OCI-LY1 (cell line): ENCODE measurements around the gene EIF3K.
A peak's percentile ranks its signal among the peaks of the same experiment; 100 is the strongest.

ENCODE experiments used
- H2AFZ ChIP-seq: fragments of 200-600 bp; sonication (generic), shearing (Covaris generic); 2 replicates; pipeline ENCODE4 v1.6.0; 2014; ENCODE audit warnings: antibody characterized with exemption, mild to moderate bottlenecking, low read length
- H3F3A ChIP-seq: fragments of 200-600 bp; sonication (generic), shearing (Covaris generic); 2 replicates; pipeline ENCODE4 v1.6.0; 2014; ENCODE audit warnings: mild to moderate bottlenecking, antibody characterized with exemption, low read length, moderate library complexity; ENCODE audit not compliant: insufficient read depth
- H3K27ac ChIP-seq: fragments of 200-600 bp; sonication (generic); 2 replicates; pipeline ENCODE4 v1.5.1; 2014; ENCODE audit warnings: low read length, mixed run types, mild to moderate bottlenecking, low read depth; ENCODE audit not compliant: poor library complexity, severe bottlenecking
- H3K27me3 ChIP-seq: fragments of 200-600 bp; sonication (generic); 2 replicates; pipeline ENCODE4 v1.6.0; 2014; ENCODE audit warnings: antibody characterized with exemption, mild to moderate bottlenecking, low read length, moderate library complexity; ENCODE audit not compliant: insufficient read depth
- H3K36me3 ChIP-seq: fragments of 200-600 bp; sonication (generic); 2 replicates; pipeline ENCODE4 v1.6.1; 2014; ENCODE audit warnings: mild to moderate bottlenecking, antibody characterized with exemption, low read length, moderate library complexity, mixed read lengths; ENCODE audit not compliant: insufficient read depth
- H3K4me1 ChIP-seq: fragments of 200-600 bp; sonication (generic); 2 replicates; pipeline ENCODE4 v1.5.1; 2014; ENCODE audit warnings: mild to moderate bottlenecking, low read length, moderate library complexity; ENCODE audit not compliant: insufficient read depth, severe bottlenecking
- H3K4me2 ChIP-seq: fragments of 200-600 bp; sonication (generic), shearing (Covaris generic); 2 replicates; pipeline ENCODE4 v1.6.1; 2014; ENCODE audit warnings: low read length
- H3K4me3 ChIP-seq: fragments of 200-600 bp; sonication (generic); 2 replicates; pipeline ENCODE4 v1.5.1; 2014; ENCODE audit warnings: low read length, low read depth, mild to moderate bottlenecking, mixed read lengths; ENCODE audit not compliant: poor library complexity, severe bottlenecking
- H3K79me2 ChIP-seq: fragments of 200-600 bp; shearing (Covaris generic); 2 replicates; pipeline ENCODE4 v1.6.1; 2016; ENCODE audit warnings: mixed run types, low read length, mixed read lengths; ENCODE audit not compliant: insufficient read depth
- H3K9ac ChIP-seq: fragments of 200-600 bp; sonication (generic), shearing (Covaris generic); 2 replicates; pipeline ENCODE4 v1.6.1; 2014; ENCODE audit warnings: mild to moderate bottlenecking, low read length, mixed read lengths
- H3K9me2 ChIP-seq: fragments of 200-600 bp; sonication (generic), shearing (Covaris generic); 2 replicates; pipeline ENCODE4 v1.6.1; 2014; ENCODE audit warnings: low read depth, mild to moderate bottlenecking, low read length, mixed read lengths
- H3K9me3 ChIP-seq: fragments of 200-600 bp; shearing (Covaris generic); 2 replicates; pipeline ENCODE4 v1.6.1; 2014; ENCODE audit warnings: low read length, mixed read lengths
- H4K20me1 ChIP-seq: fragments of 200-600 bp; sonication (generic), shearing (Covaris generic); 2 replicates; pipeline ENCODE4 v1.6.0; 2016; ENCODE audit warnings: mild to moderate bottlenecking, low read length; ENCODE audit not compliant: insufficient read depth
- EZH2 ChIP-seq: fragments of 200-600 bp; sonication (generic), shearing (Covaris generic); IDR thresholded peaks from 2 replicates; pipeline ENCODE4 v1.8.0; 2017; ENCODE audit warnings: borderline replicate concordance, mixed run types, mild to moderate bottlenecking, antibody characterized with exemption, low read length, moderate library complexity, mixed read lengths
- TF ChIP-seq, protein P1 (sequence below): fragments of 200-600 bp; sonication (generic), shearing (Covaris generic); IDR thresholded peaks from 2 replicates; pipeline ENCODE4 v1.5.1; 2017; ENCODE audit warnings: mild to moderate bottlenecking, antibody characterized with exemption, low read length, moderate library complexity, mixed read lengths

The EIF3K gene, protein sequence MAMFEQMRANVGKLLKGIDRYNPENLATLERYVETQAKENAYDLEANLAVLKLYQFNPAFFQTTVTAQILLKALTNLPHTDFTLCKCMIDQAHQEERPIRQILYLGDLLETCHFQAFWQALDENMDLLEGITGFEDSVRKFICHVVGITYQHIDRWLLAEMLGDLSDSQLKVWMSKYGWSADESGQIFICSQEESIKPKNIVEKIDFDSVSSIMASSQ

DNA sequence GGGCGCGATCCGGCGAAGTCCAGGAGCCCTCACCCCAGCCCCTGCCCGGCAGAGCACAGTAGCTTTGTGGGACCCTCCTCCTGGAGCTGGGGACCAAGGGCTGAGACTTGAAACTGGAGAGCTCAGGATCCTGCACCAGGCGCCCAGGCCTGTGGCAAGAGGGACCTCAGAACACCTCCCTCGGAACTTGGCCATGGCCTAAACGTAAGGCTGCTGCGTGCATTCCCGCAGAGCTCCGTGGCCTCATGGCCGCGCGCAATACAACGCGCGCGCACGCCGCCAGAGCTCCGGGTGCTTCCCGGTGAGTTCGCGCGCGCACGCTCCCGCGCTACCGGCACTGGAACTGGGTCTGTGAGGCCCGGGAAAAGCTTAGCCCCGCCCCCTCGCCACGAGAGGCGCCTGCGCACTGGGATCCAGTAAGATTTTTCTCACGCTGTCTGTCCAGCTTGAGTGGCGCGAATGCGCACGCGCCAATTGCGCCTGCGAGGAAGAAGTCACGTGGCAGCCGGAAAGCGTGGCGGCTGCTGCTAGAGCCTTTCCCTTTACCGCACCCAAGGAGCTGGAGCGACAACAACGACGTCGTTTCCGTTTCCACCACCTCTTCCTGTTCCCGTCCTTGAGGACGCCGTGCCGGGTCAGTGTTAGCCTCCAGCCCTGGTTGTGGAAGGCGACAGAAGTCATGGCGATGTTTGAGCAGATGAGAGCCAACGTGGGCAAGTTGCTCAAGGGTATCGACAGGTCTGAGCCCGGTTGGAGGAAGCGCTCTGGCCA, at the start of gene EIF3K:
Gene EIF3K, plus strand, starts transcription at position 599 of the 771 bp plus-strand sequence. Its CDS starts 81 bp downstream, at position 680.
- Histone ChIP-seq H3K79me2 (peaks cover 24% of the 10 kb centered on the region), H3K9me2 (no peaks in the 10 kb centered on the region), H3K27me3 (no peaks in the 10 kb centered on the region), H3F3A (no peaks in the 10 kb centered on the region), H3K36me3 (peaks cover 51% of the 10 kb centered on the region), H3K4me1 (peaks cover 35% of the 10 kb centered on the region), H3K9ac (peak within 1 kb of the TSS; percentile 100), H3K27ac (peak within 1 kb of the TSS; percentile 94), H2AFZ (no peak within 1 kb of the TSS), H3K4me2 (peak within 1 kb of the TSS; percentile 73), H3K4me3 (peak within 1 kb of the TSS; percentile 100), H4K20me1 (no peaks in the 10 kb centered on the region), H3K9me3 (no peaks in the 10 kb centered on the region)
- no peak for TF ChIP-seq EZH2
- TF ChIP-seq, protein P1, sequence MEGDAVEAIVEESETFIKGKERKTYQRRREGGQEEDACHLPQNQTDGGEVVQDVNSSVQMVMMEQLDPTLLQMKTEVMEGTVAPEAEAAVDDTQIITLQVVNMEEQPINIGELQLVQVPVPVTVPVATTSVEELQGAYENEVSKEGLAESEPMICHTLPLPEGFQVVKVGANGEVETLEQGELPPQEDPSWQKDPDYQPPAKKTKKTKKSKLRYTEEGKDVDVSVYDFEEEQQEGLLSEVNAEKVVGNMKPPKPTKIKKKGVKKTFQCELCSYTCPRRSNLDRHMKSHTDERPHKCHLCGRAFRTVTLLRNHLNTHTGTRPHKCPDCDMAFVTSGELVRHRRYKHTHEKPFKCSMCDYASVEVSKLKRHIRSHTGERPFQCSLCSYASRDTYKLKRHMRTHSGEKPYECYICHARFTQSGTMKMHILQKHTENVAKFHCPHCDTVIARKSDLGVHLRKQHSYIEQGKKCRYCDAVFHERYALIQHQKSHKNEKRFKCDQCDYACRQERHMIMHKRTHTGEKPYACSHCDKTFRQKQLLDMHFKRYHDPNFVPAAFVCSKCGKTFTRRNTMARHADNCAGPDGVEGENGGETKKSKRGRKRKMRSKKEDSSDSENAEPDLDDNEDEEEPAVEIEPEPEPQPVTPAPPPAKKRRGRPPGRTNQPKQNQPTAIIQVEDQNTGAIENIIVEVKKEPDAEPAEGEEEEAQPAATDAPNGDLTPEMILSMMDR, result no peak

DNA sequence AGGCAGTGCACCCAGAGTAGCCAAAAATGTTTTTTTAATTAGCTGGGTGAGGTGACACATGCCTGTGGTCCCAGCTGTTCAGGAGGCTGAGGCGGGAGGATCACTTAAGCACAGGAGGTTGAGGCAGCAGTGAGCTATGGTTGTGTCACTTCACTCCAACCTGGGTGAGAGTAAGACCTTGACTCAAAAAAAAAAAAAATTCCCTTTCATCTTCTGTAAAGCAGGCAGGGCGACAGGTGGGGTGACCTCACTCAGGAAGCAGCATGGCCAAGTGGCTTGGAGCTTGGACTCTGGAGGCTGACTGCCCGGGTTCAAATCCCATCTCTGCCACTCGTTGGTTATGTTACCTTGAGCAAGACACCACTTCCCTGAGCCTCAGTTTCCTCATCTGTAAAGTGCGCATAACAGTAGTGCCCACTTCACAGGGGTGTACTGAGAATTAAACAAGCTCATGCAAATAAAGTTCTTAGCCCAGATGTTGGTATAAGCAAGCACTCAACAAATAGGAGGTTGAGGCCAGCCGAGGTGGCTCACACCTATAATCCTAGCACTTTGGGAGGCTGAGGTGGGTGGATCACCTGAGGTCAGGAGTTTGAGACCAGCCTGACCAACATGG, 49.5 kb upstream of the EIF3K start:
- H3K9ac ChIP-seq, result no peak overlapping the region
- H3K27me3 ChIP-seq, result peaks cover 4% of the 10 kb centered on the region; the same call in 1 of the 2 replicates
- no peak overlapping the region for H3K4me3 ChIP-seq
- no peaks in the 10 kb centered on the region for H3K9me3 ChIP-seq
- H3F3A ChIP-seq, result no peaks in the 10 kb centered on the region
- no peaks in the 10 kb centered on the region for H3K9me2 ChIP-seq
- H3K4me2 ChIP-seq, result no peak overlapping the region
- TF ChIP-seq EZH2, result no peak
- TF ChIP-seq, protein P1, result no peak
- no peaks in the 10 kb centered on the region for H3K79me2 ChIP-seq
- H2AFZ ChIP-seq, result no peak overlapping the region
- no peaks in the 10 kb centered on the region for H4K20me1 ChIP-seq
- H3K36me3 ChIP-seq, result no peaks in the 10 kb centered on the region
- no peak overlapping the region for H3K27ac ChIP-seq
- no peaks in the 10 kb centered on the region for H3K4me1 ChIP-seq

DNA sequence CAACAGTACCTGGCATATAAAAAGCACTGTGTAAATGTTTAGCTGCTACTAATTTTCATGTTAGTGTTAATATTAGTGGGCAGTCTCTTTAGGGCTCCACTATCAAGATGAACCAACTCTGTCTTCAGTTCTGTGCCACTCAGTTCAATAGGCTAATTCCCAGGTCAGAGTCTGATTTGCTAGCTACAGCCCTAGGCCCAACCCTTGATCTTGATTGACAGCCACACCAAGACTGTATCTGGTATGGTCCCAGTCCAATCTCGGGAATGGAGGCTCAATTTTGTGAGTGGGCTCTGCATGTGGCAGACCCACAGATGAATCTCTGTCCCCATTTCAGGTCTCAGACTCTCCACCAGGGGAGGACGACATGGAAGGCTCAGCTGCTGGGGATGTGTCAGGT, 47.3 kb upstream of the EIF3K start:
- Histone ChIP-seq H3K4me1 (no peaks in the 10 kb centered on the region), H3K9me2 (no peaks in the 10 kb centered on the region), H3K79me2 (no peaks in the 10 kb centered on the region), H3K9ac (no peak overlapping the region), H3K9me3 (no peaks in the 10 kb centered on the region), H3K4me2 (no peak overlapping the region), H3F3A (no peaks in the 10 kb centered on the region), H3K36me3 (no peaks in the 10 kb centered on the region), H3K27ac (no peak overlapping the region), H3K4me3 (no peak overlapping the region), H4K20me1 (no peaks in the 10 kb centered on the region), H3K27me3 (no peaks in the 10 kb centered on the region), H2AFZ (no peak overlapping the region)
- TF ChIP-seq EZH2, result no peak
- TF ChIP-seq, protein P1, result no peak
